Kidney epithelial cell (primary cell): ENCODE measurements around the gene CHKA. TPM values are rescaled to one million over a fixed set of nuclear protein-coding genes. Genes with fewer than 3 reads are reported as not detected.

ENCODE experiments used
- DNase-seq: peaks from one replicate; pipeline ENCODE4 v3.0.0-alpha.2; 2010; ENCODE audit warnings: low read depth
- H3K27me3 ChIP-seq: 2 replicates; pipeline ENCODE4 v1.6.0; 2011; ENCODE audit warnings: low read length; ENCODE audit not compliant: control insufficient read depth, insufficient read depth
- H3K36me3 ChIP-seq: 2 replicates; pipeline ENCODE4 v1.5.1; 2011; ENCODE audit warnings: low read length; ENCODE audit not compliant: control insufficient read depth, insufficient read depth
- H3K4me3 ChIP-seq: 2 replicates; pipeline ENCODE4 v1.5.1; 2011; ENCODE audit warnings: low read depth, mild to moderate bottlenecking, control low read depth, low read length
- total RNA-seq: library from RNA; depleted of rRNA; stranded (reverse); fragments of >200 nt; gene quantifications from 2 replicates; pipeline ENCODE4 v1.2.3, GENCODE V29; 2015
- TF ChIP-seq, protein P1 (sequence below): IDR thresholded peaks from 2 replicates; pipeline ENCODE4 v1.5.1; 2011; ENCODE audit warnings: mild to moderate bottlenecking, moderate library complexity, low read length, control low read depth, inconsistent platforms; ENCODE audit not compliant: insufficient read depth, poor library complexity, severe bottlenecking

CHKA gene
- total RNA-seq, 1 donor from 2014 or later, result 30.9 TPM

DNA sequence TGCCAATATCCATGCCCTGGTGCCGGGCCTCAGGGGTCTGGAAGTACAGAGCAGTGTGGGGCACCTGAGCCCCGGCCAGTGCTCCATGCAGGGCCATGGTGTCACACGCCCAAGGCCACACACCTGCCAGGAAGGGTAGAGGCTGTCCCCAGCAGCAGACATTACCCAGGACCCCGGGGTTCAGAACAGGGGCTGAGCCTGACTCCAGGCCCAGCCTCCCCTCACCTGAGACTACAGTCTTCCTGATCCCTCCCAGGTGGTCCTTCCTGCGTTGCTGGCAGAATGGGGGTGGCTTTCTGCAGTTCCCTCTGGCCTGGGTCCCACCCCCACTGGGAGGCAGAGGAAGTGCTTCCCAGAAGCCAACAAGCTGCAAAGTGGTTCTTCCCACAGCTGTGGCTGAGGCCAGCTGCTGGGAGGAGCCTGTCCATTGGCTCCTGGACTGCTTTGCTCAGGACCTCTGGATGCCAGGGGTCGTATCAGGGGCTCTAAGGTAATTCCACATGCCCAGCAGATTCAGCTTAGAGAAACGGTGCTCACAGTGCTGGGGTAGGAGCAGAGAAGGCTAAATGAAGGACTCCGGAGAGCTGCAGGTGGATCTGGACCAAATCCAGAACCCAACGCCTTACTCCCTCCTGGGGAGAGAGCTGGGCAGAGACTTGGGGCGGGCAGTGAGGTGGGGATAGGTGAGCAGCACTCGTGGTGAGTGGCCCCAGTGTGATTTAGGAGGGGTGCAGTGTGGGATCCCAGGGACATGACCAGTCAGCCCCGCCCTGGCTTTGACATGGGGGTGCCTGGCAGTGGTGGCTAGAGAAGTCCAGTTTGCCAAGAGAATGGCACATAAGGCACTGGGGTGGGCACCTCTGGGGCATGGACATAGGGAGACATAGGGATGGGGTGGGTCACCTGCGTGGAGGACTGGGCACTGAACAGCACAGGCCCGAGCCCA lies 69.7 kb downstream of the CHKA start:
- DNase-seq, result no peak
- H3K36me3 ChIP-seq, result peaks cover 3% of the 10 kb centered on the region
- TF ChIP-seq, protein P1, sequence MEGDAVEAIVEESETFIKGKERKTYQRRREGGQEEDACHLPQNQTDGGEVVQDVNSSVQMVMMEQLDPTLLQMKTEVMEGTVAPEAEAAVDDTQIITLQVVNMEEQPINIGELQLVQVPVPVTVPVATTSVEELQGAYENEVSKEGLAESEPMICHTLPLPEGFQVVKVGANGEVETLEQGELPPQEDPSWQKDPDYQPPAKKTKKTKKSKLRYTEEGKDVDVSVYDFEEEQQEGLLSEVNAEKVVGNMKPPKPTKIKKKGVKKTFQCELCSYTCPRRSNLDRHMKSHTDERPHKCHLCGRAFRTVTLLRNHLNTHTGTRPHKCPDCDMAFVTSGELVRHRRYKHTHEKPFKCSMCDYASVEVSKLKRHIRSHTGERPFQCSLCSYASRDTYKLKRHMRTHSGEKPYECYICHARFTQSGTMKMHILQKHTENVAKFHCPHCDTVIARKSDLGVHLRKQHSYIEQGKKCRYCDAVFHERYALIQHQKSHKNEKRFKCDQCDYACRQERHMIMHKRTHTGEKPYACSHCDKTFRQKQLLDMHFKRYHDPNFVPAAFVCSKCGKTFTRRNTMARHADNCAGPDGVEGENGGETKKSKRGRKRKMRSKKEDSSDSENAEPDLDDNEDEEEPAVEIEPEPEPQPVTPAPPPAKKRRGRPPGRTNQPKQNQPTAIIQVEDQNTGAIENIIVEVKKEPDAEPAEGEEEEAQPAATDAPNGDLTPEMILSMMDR, result no peak

DNA sequence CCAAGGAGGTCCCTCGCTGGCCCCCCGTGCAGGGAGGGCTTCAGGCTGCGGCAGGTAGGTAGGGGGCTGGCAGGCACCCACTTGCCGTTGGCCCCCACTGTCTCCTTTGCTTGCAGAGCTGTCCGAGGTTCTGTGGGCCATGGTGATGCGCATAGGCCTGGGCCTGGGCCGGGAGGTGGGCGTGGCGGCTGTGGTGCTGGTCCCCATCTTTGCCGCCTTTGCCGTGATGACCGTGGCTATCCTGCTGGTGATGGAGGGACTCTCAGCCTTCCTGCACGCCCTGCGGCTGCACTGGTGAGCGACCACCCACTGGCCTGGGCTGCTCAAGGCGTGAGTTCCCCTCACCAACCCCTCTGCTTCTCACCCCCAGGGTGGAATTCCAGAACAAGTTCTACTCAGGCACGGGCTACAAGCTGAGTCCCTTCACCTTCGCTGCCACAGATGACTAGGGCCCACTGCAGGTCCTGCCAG lies 70.8 kb downstream of the CHKA start:
- H3K4me3 ChIP-seq, result no peak overlapping the region
- no peak for DNase-seq
- H3K27me3 ChIP-seq, result no peaks in the 10 kb centered on the region
- peaks cover 3% of the 10 kb centered on the region for H3K36me3 ChIP-seq
- TF ChIP-seq, protein P1, result no peak

More for the DNA sequence above, 69.7 kb downstream of the CHKA start:
- Histone ChIP-seq H3K27me3 (no peaks in the 10 kb centered on the region), H3K4me3 (no peak overlapping the region)

DNA sequence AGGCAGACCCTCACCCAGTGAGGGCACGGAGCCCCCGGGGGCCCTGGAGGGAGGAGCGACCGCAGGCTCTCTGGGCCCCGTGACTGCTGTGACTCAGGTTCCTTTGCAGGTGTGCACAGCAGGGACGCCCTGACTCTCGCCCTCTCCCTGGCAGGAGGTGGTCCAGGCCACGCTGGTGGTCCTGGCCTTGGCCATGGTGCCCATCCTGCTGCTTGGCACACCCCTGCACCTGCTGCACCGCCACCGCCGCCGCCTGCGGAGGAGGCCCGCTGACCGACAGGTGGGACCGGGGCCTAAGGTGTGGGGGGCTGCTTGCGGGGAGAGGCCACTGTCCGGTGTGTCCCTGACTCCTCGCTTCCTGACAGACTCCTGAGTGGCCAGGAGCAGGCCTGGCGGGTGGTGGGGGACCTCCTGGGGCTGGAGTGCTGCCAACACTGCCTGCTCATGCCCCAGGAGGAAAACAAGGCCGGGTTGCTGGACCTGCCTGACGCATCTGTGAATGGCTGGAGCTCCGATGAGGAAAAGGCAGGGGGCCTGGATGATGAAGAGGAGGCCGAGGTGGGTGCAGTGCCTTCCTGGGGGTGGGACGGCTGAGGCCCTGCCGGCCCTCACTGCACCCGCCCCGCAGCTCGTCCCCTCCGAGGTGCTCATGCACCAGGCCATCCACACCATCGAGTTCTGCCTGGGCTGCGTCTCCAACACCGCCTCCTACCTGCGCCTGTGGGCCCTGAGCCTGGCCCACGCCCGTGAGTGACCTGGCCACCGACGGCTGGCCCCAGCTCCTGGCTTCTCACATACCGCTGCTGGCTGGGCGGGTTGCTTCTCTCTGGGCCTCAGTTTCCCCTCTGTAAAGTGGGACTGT lies 71.4 kb downstream of the CHKA start:
- DNase-seq, result no peak
- Histone ChIP-seq H3K4me3 (no peak overlapping the region), H3K36me3 (peaks cover 3% of the 10 kb centered on the region), H3K27me3 (no peaks in the 10 kb centered on the region)
- TF ChIP-seq, protein P1, result no peak

DNA sequence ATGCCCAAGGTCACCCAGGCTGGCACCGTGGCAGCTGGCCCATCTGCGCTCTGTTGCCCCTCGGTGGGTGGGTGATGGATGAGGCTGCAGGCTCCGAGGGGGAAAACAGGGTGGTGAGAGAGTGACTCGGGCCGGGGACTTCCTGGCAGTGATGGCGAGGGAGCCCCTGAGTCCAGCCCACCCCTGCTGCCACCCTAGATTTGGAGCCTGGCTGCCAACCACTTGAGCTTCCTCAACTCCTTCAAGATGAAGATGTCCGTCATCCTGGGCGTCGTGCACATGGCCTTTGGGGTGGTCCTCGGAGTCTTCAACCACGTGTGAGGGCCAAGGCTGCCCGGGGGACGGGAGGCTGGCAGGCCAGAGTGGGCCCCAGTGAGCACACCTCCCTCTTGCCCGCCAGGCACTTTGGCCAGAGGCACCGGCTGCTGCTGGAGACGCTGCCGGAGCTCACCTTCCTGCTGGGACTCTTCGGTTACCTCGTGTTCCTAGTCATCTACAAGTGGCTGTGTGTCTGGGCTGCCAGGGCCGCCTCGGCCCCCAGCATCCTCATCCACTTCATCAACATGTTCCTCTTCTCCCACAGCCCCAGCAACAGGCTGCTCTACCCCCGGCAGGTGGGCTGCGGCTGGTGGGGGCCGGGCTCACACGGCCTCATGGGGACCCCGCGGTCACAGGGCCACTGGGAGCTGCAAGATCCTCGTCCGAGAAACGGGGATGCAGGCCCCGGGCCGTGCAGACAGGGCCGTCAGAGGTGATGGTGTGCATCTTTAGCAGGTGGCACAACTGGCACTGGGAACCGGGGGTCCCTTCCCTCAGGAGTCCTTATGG lies 72.3 kb downstream of the CHKA start:
- Histone ChIP-seq H3K27me3 (no peaks in the 10 kb centered on the region), H3K36me3 (peaks cover 3% of the 10 kb centered on the region), H3K4me3 (no peak overlapping the region)
- TF ChIP-seq, protein P1, result no peak
- no peak for DNase-seq
